AG08396 (cell line): ENCODE data around the gene SH3BP2.

ENCODE experiments used
- DNase-seq: peaks from one replicate; pipeline ENCODE4 v3.0.0; 2012; ENCODE audit warnings: low spot score, mixed read lengths

SH3BP2 gene

GRCh38 chr4:2792711-2793585, at the start of gene SH3BP2:
SH3BP2 (plus strand) TSS chr4:2793085; CDS start chr4:2820618, 27,533 bp downstream.
- peak; percentile 91 for DNase-seq

- DNase-seq: no peak
These were observed 49.1 kb upstream of the SH3BP2 start for GRCh38 chr4:2743518-2744445.

GRCh38 chr4:2744576-2745270, 48.2 kb upstream of the SH3BP2 start:
- DNase-seq: no peak

- DNase-seq: no peak
These were observed 47.4 kb upstream of the SH3BP2 start for GRCh38 chr4:2745516-2745915.

- DNase-seq: peak; percentile 69
These were observed 46.7 kb upstream of the SH3BP2 start for GRCh38 chr4:2745981-2746806.

- no peak for DNase-seq
These were observed 45.8 kb upstream of the SH3BP2 start for GRCh38 chr4:2746891-2747695.

GRCh38 chr4:2750719-2751605, 41.9 kb upstream of the SH3BP2 start:
- no peak for DNase-seq

GRCh38 chr4:2753436-2753835, 39.4 kb upstream of the SH3BP2 start:
- DNase-seq: no peak

GRCh38 chr4:2754848-2755819, 37.8 kb upstream of the SH3BP2 start:
- DNase-seq: no peak

- DNase-seq: peak; percentile 99
These were observed 36.8 kb upstream of the SH3BP2 start, which contains the start of gene TNIP2 for GRCh38 chr4:2755821-2756690. TNIP2 (minus strand) TSS chr4:2756336; CDS start chr4:2756289, 47 bp downstream.

- DNase-seq: no peak
These were observed 36.1 kb upstream of the SH3BP2 start for GRCh38 chr4:2756691-2757350.

GRCh38 chr4:2757426-2757825, 35.5 kb upstream of the SH3BP2 start:
- DNase-seq: peak; percentile 5

GRCh38 chr4:2761035-2761923, 31.6 kb upstream of the SH3BP2 start:
- peak; percentile 3 for DNase-seq

GRCh38 chr4:2762048-2762447, 30.8 kb upstream of the SH3BP2 start:
- no peak for DNase-seq
